ENCODE measurements around the gene MBD5.

DNA sequence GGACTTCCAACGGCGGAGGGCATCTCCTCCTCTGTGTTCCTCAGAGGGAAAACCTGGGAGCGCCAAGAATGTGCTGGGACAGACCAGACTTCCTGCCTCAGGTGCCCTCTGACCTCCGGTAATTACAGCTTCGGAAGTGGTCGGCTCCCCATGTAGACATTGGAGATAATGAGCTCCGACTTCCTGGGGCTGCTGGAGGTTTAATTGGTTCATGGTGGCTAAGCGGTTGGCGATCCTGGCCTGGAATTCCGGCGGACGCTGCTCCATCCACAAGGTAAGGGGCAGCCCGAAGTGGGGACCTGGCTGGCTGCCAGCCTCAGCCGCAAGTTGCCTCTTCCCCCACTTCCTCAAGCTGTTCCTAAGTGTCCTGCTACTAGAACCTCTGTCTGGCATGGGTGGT is 540.5 kb downstream of the MBD5 start:
- TF ChIP-seq, protein P1, sequence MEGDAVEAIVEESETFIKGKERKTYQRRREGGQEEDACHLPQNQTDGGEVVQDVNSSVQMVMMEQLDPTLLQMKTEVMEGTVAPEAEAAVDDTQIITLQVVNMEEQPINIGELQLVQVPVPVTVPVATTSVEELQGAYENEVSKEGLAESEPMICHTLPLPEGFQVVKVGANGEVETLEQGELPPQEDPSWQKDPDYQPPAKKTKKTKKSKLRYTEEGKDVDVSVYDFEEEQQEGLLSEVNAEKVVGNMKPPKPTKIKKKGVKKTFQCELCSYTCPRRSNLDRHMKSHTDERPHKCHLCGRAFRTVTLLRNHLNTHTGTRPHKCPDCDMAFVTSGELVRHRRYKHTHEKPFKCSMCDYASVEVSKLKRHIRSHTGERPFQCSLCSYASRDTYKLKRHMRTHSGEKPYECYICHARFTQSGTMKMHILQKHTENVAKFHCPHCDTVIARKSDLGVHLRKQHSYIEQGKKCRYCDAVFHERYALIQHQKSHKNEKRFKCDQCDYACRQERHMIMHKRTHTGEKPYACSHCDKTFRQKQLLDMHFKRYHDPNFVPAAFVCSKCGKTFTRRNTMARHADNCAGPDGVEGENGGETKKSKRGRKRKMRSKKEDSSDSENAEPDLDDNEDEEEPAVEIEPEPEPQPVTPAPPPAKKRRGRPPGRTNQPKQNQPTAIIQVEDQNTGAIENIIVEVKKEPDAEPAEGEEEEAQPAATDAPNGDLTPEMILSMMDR (IDR thresholded peaks at IDR 0.05), result no peak
- no peak for TF ChIP-seq POLR2A (IDR thresholded peaks at IDR 0.05)
